Lung (tissue), 12 donors: Measurements from ENCODE around the gene NEO1. TPM values are rescaled to one million over a fixed set of nuclear protein-coding genes. Genes with fewer than 3 reads are reported as not detected.

Experiments used
- ATAC-seq: fragments of 200-7000 bp; cut with Tn5 transposase; one replicate; pipeline ENCODE4 v1.9.1; 2020; ENCODE audit warnings: moderate number of reproducible peaks; ENCODE audit not compliant: insufficient read depth, low FRiP score
- DNase-seq, 3 donors: peaks; one replicate each; pipeline ENCODE4 v3.0.0-alpha.2; 2013 to 2017
- H3K27ac ChIP-seq, 2 donors: one replicate each; pipeline ENCODE4 v1.5.1; 2013; ENCODE audit warnings: mild to moderate bottlenecking in 2 of 2, moderate library complexity in 2 of 2, control low read depth in 1 of 2, inconsistent platforms in 1 of 2, low read depth in 1 of 2, low read length in 1 of 2
- H3K27me3 ChIP-seq, 3 donors: one replicate each; pipeline ENCODE4 v1.5.1; 2013; ENCODE audit warnings: low read length in 2 of 3; ENCODE audit not compliant: control insufficient read depth in 3 of 3, insufficient read depth in 3 of 3
- H3K36me3 ChIP-seq, 4 donors: one replicate each; pipeline ENCODE4 v1.5.1; 2013; ENCODE audit warnings: low read length in 4 of 4, mild to moderate bottlenecking in 1 of 4, moderate library complexity in 1 of 4; ENCODE audit not compliant: control insufficient read depth in 4 of 4, insufficient read depth in 4 of 4
- H3K4me1 ChIP-seq, 5 donors: one replicate each; pipeline ENCODE4 v1.5.1; 2013; ENCODE audit warnings: low read length in 5 of 5, mild to moderate bottlenecking in 2 of 5, moderate library complexity in 1 of 5; ENCODE audit not compliant: control insufficient read depth in 5 of 5, insufficient read depth in 5 of 5
- H3K4me3 ChIP-seq: one replicate; pipeline ENCODE4 v1.5.1; 2013; ENCODE audit warnings: mild to moderate bottlenecking, control low read depth, moderate library complexity
- H3K9ac ChIP-seq, 2 donors: one replicate each; pipeline ENCODE4 v1.5.1; 2013; ENCODE audit warnings: low read length in 2 of 2, control low read depth in 1 of 2; ENCODE audit not compliant: insufficient read depth in 1 of 2
- H3K9me3 ChIP-seq, 4 donors: one replicate each; pipeline ENCODE4 v1.5.1; 2013; ENCODE audit warnings: low read length in 3 of 4, mild to moderate bottlenecking in 1 of 4, moderate library complexity in 1 of 4; ENCODE audit not compliant: control insufficient read depth in 4 of 4, insufficient read depth in 3 of 4
- WGBS, 2 donors: extraction: QIAGEN DNeasy Blood & Tissue Kit; methylation state at CpG; one replicate each; pipeline ENCODE4 v1.1.7; 2013; 5-methylcytosine and 5-hydroxymethylcytosine counted together
- polyA plus RNA-seq, 2 donors: library from polyadenylated mRNA; stranded (reverse); fragments of 200-250 nt; gene quantifications; one replicate each; pipeline ENCODE4 v1.2.1, GENCODE V29; 2013
- total RNA-seq, 2 donors: library from RNA; depleted of rRNA in 1 of 2; stranded (reverse); fragments of >200 nt in 1 of 2; gene quantifications; one replicate each; pipeline ENCODE4 v1.2.1, GENCODE V29; 2014 to 2021
- TF ChIP-seq, protein P1 (sequence below): IDR thresholded peaks from 2 replicates; pipeline ENCODE4 v1.5.1; 2012; ENCODE audit warnings: mild to moderate bottlenecking; ENCODE audit errors: control extremely low read depth, extremely low read depth
- donor health status: control.
- donor health status: control.
- donor health status: Bipolar disorder and iron deficiency.
- donor health status: healthy.
- donor health status: DM: yes; HTN: yes; CAD: no.

The NEO1 gene
- total and polyA plus RNA-seq, 4 donors = 6.9 to 70.8 (median 16.5) TPM

DNA sequence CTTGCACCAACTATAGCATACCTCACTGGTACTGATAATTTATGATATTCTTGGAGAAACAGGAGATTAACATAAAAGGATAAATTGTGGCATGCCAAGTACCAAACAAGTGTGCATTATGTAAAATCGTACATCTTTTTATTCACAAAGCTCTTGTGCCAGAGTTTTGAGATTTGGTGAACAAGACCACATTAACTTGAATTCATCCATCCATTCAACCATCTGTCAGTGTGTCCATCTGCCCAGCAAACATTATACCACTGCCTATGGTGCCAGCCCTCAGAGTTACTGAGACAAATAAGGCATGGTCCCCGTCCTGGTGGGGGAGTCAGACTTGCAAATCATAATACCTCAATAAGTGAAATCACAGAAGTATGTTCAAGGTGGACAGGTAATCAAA is 17.0 kb upstream of the NEO1 start:
- DNase-seq = no peak
- no peak overlapping the region for H3K9ac ChIP-seq
- WGBS, 2 donors = 85 to 94% methylated on average over 2 of the region's 2 CpGs

DNA sequence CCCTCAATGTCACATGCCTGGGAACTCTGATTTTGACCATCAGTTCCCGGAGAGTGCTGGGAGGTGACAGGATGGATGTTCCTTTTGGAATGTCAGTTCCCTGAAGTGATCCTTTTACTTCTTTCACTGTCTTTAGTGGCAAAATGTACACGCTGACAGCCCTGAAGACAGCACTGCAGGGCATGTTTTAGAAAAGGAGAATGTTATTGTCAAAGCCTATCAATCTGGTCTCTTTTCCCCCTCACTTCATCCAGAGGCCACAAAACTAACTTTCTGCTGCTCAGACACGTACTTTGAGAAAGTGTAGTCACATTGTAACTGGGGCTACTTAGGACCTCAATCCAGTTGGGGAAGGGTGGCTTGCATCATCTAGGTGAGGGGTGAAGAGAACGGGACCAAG is 14.0 kb upstream of the NEO1 start:
- Histone ChIP-seq H3K27ac (no peak overlapping the region), H3K4me3 (no peak overlapping the region), H3K9me3 (no peaks in the 10 kb centered on the region), H3K36me3 (no peaks in the 10 kb centered on the region), H3K27me3 (no peaks in the 10 kb centered on the region), H3K4me1 (peaks cover 0 to 7% (median 0%) of the 10 kb centered on the region in 5 donors), H3K9ac (no peak overlapping the region)
- 74 to 81% methylated on average over 4 of the region's 4 CpGs for WGBS, 2 donors
- no peak for DNase-seq
- no peak for ATAC-seq
- TF ChIP-seq, protein P1, sequence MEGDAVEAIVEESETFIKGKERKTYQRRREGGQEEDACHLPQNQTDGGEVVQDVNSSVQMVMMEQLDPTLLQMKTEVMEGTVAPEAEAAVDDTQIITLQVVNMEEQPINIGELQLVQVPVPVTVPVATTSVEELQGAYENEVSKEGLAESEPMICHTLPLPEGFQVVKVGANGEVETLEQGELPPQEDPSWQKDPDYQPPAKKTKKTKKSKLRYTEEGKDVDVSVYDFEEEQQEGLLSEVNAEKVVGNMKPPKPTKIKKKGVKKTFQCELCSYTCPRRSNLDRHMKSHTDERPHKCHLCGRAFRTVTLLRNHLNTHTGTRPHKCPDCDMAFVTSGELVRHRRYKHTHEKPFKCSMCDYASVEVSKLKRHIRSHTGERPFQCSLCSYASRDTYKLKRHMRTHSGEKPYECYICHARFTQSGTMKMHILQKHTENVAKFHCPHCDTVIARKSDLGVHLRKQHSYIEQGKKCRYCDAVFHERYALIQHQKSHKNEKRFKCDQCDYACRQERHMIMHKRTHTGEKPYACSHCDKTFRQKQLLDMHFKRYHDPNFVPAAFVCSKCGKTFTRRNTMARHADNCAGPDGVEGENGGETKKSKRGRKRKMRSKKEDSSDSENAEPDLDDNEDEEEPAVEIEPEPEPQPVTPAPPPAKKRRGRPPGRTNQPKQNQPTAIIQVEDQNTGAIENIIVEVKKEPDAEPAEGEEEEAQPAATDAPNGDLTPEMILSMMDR = no peak

More for the DNA sequence above, 17.0 kb upstream of the NEO1 start:
- no peaks in the 10 kb centered on the region for H3K27me3 ChIP-seq
- no peak overlapping the region for H3K27ac ChIP-seq
- H3K4me1 ChIP-seq = peaks cover 0 to 18% (median 0%) of the 10 kb centered on the region in 5 donors
- TF ChIP-seq, protein P1 = no peak
- ATAC-seq = no peak
- no peaks in the 10 kb centered on the region for H3K9me3 ChIP-seq
- no peak overlapping the region for H3K4me3 ChIP-seq
- no peaks in the 10 kb centered on the region for H3K36me3 ChIP-seq

DNA sequence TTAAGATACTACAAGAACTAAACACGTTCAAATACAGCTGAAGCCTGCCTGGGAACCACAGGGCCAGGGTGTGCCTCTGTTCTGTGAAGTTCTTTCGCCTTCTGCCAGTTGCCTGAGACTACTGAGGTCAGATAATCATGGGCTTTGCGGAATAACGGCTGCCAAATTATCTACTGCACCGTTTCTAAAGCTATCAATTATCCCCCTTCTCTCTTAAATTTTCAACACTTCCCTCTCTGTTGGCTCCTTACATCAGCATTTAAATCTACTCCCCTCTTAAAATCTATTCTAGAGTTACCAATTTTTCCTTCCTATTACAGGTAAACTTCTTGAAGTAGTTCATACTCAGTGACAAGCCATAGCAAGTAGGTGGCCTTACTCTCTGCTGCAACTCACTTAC is 6.2 kb upstream of the NEO1 start:
- ATAC-seq (no peak), DNase-seq (no peak)
- WGBS, 2 donors = 63 to 64% methylated on average over 5 of the region's 5 CpGs
- H3K9me3 ChIP-seq = no peaks in the 10 kb centered on the region
- H3K4me1 ChIP-seq = peaks cover 0 to 19% (median 0%) of the 10 kb centered on the region in 5 donors
- no peaks in the 10 kb centered on the region for H3K36me3 ChIP-seq
- no peak overlapping the region for H3K9ac ChIP-seq
- TF ChIP-seq, protein P1 = no peak
- H3K27ac ChIP-seq = no peak overlapping the region
- no peaks in the 10 kb centered on the region for H3K27me3 ChIP-seq
- no peak overlapping the region for H3K4me3 ChIP-seq

DNA sequence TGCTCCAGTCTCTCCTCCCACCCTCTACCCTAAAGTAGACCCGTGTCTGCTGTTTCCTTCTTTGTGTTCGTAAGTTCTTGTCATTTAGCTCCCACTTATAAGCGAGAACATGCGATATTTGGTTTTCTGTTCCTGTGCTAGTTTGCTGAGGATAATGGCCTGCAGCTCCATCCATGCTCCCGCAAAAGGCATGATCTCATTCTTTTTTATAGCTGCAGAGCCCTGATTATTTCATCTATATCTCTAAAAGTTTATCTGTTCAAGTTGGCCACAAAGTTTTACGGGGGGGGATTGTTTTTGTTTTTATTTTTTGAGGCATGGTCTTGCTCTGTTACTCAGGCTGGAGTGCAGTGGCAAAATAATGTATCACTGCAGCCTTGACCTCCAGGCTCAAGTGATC is 4.4 kb upstream of the NEO1 start:
- H3K36me3 ChIP-seq = no peaks in the 10 kb centered on the region
- H3K27me3 ChIP-seq = no peaks in the 10 kb centered on the region
- H3K4me3 ChIP-seq = no peak overlapping the region
- DNase-seq = no peak
- peaks cover 0 to 22% (median 0%) of the 10 kb centered on the region in 5 donors for H3K4me1 ChIP-seq
- no peaks in the 10 kb centered on the region for H3K9me3 ChIP-seq
- 88 to 90% methylated on average over 6 of the region's 6 CpGs for WGBS, 2 donors
- no peak for ATAC-seq
- H3K9ac ChIP-seq = no peak overlapping the region
- TF ChIP-seq, protein P1 = no peak
- no peak overlapping the region for H3K27ac ChIP-seq
